GM19043 (cell line): Measurements from ENCODE around the gene PAAF1.
"Not testable (repeated sequence)": the region's sequence is repeated elsewhere in the genome, so short reads cannot be mapped to it uniquely, and the experiment has no call there.

Experiments
- ATAC-seq: cut with Tn5 transposase; IDR thresholded peaks from one replicate; pipeline ENCODE4 v1.9.1; 2021; ENCODE audit warnings: low read depth; ENCODE audit not compliant: unreplicated experiment

Gene PAAF1

GRCh38 chr11:73880449-73880848, 3.6 kb downstream of the PAAF1 start:
- ATAC-seq: not testable (repeated sequence)

GRCh38 chr11:73883856-73884255, 7.1 kb downstream of the PAAF1 start:
- ATAC-seq: no peak

GRCh38 chr11:73888244-73888643, 11.4 kb downstream of the PAAF1 start:
- no peak for ATAC-seq

GRCh38 chr11:73889019-73889418, 12.2 kb downstream of the PAAF1 start:
- no peak for ATAC-seq

- ATAC-seq: no peak
These were observed 12.7 kb downstream of the PAAF1 start for GRCh38 chr11:73889536-73889935.

GRCh38 chr11:73893041-73893440, 16.2 kb downstream of the PAAF1 start:
- no peak for ATAC-seq

- no peak for ATAC-seq
These were observed 18.0 kb downstream of the PAAF1 start for GRCh38 chr11:73894725-73895335.

- ATAC-seq: no peak
These were observed 25.5 kb downstream of the PAAF1 start for GRCh38 chr11:73902303-73902702.

GRCh38 chr11:73907191-73907590, 30.4 kb downstream of the PAAF1 start:
- no peak for ATAC-seq

- no peak for ATAC-seq
These were observed 35.2 kb downstream of the PAAF1 start for GRCh38 chr11:73912026-73912425.

- ATAC-seq: no peak
These were observed 36.7 kb downstream of the PAAF1 start for GRCh38 chr11:73913472-73913871.

- no peak for ATAC-seq
These were observed 37.5 kb downstream of the PAAF1 start for GRCh38 chr11:73914284-73914683.

GRCh38 chr11:73916435-73916834, 39.6 kb downstream of the PAAF1 start:
- no peak for ATAC-seq

GRCh38 chr11:73921180-73921579, 44.4 kb downstream of the PAAF1 start:
- no peak for ATAC-seq

GRCh38 chr11:73929388-73929787, 52.6 kb downstream of the PAAF1 start:
- ATAC-seq: no peak

GRCh38 chr11:73931039-73931645, 54.3 kb downstream of the PAAF1 start:
- no peak for ATAC-seq

- no peak for ATAC-seq
These were observed 55.2 kb downstream of the PAAF1 start for GRCh38 chr11:73931951-73932350.

- no peak for ATAC-seq
These were observed 56.0 kb downstream of the PAAF1 start for GRCh38 chr11:73932781-73933180.

- not testable (repeated sequence) for ATAC-seq
These were observed 59.2 kb downstream of the PAAF1 start for GRCh38 chr11:73936047-73936446.

GRCh38 chr11:73939096-73939495, 62.3 kb downstream of the PAAF1 start:
- no peak for ATAC-seq

GRCh38 chr11:73940801-73941570, 64.2 kb downstream of the PAAF1 start:
- no peak for ATAC-seq

GRCh38 chr11:73942010-73942409, 65.2 kb downstream of the PAAF1 start:
- no peak for ATAC-seq
